ENCODE data around the gene CD48.

DNA sequence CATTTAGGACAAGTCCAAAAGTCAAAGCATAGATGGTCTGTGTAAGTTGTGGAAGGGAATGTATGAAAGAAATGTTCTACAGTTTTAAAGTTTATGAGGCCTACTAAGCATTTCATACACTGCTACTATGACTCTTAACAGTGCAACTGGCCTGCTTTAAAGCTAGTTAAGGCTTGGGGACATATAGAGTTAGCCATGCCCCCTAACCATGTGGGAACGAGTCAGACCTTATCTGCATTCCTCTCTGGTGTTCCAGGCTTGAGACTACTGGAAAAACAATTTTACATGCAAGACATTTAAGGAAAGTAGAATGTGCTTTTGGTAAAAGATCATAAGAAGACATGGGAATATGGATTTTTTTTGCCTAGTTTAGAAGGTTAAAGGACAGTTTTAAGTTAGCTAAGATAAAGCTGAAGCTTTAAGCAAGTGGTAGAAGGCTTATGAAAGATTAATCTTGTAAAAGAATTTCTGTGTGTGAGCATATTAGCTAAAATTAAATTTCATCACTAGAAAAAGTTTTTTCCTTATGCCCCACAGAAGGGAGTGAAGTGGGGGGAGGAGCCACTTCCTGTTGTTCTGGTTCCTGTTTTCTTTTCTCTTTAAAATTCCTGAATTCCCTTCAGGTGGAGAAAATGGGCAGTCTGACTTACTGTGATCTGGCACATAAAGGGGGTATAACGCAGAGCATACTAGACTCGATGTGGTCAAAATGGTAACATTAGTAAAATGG, 8.9 kb upstream of the CD48 start:
- TF ChIP-seq YY1 (IDR thresholded peaks at IDR 0.05; ENCODE audit: low read depth) (no peak), FOXJ3 (CRISPR knock-in tag; IDR thresholded peaks at IDR 0.05) (no peak), CHD2 (IDR thresholded peaks at IDR 0.05; ENCODE audit: low read length, partially characterized antibody) (no peak), EZH2phosphoT487 (IDR thresholded peaks at IDR 0.05; ENCODE audit: borderline replicate concordance, low read depth) (no peak), EP300 (IDR thresholded peaks at IDR 0.05; ENCODE audit: borderline replicate concordance in 1 of 2, low read depth in 1 of 2, low read length in 1 of 2) (no peak), POLR2AphosphoS5 (IDR thresholded peaks at IDR 0.05; ENCODE audit: low read depth, low read length) (no peak)
- TF ChIP-seq, protein P1, sequence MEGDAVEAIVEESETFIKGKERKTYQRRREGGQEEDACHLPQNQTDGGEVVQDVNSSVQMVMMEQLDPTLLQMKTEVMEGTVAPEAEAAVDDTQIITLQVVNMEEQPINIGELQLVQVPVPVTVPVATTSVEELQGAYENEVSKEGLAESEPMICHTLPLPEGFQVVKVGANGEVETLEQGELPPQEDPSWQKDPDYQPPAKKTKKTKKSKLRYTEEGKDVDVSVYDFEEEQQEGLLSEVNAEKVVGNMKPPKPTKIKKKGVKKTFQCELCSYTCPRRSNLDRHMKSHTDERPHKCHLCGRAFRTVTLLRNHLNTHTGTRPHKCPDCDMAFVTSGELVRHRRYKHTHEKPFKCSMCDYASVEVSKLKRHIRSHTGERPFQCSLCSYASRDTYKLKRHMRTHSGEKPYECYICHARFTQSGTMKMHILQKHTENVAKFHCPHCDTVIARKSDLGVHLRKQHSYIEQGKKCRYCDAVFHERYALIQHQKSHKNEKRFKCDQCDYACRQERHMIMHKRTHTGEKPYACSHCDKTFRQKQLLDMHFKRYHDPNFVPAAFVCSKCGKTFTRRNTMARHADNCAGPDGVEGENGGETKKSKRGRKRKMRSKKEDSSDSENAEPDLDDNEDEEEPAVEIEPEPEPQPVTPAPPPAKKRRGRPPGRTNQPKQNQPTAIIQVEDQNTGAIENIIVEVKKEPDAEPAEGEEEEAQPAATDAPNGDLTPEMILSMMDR (IDR thresholded peaks at IDR 0.05) = no peak
- TF ChIP-seq, protein P2, sequence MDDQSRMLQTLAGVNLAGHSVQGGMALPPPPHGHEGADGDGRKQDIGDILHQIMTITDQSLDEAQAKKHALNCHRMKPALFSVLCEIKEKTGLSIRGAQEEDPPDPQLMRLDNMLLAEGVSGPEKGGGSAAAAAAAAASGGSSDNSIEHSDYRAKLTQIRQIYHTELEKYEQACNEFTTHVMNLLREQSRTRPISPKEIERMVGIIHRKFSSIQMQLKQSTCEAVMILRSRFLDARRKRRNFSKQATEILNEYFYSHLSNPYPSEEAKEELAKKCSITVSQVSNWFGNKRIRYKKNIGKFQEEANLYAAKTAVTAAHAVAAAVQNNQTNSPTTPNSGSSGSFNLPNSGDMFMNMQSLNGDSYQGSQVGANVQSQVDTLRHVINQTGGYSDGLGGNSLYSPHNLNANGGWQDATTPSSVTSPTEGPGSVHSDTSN (IDR thresholded peaks at IDR 0.05) = no peak
